GM10248 (cell line): ENCODE data around the gene LMAN2L.

Experiments used
- CTCF ChIA-PET: fragments of 300-600 bp; sonication (Branson Sonifier 250); formaldehyde crosslinking; extraction: SDS; loops from one replicate; lab custom pipeline; 2021; ENCODE audit warnings: antibody characterized with exemption; lab: Yijun Ruan, JAX
- POLR2A ChIA-PET: fragments of 350-650 bp; sonication (Branson Sonifier 250); formaldehyde crosslinking; extraction: SDS; loops from one replicate; lab custom pipeline; 2020; ENCODE audit warnings: antibody characterized with exemption; lab: Yijun Ruan, JAX
- DNase-seq: peaks from one replicate; pipeline ENCODE4 v3.0.0; 2012; ENCODE audit errors: extremely low spot score
- TF ChIP-seq, protein P1 (sequence below): IDR thresholded peaks from 2 replicates; pipeline ENCODE4 v1.5.1; 2012; ENCODE audit warnings: mild to moderate bottlenecking, low read depth; ENCODE audit errors: extremely low read depth, missing control alignments, control extremely low read depth

LMAN2L gene

GRCh38 chr2:96702098-96702785 lies 37.6 kb downstream of the LMAN2L start:
- ChIA-PET CTCF (interaction anchor here (1.1 to 2.0 kb wide), 2 partner anchors 8 to 61 kb away, joined by 4 to 8 read pairs; no protein-coding TSS in a partner anchor), POLR2A (no interaction called here)
- no peak for DNase-seq
- TF ChIP-seq, protein P1, sequence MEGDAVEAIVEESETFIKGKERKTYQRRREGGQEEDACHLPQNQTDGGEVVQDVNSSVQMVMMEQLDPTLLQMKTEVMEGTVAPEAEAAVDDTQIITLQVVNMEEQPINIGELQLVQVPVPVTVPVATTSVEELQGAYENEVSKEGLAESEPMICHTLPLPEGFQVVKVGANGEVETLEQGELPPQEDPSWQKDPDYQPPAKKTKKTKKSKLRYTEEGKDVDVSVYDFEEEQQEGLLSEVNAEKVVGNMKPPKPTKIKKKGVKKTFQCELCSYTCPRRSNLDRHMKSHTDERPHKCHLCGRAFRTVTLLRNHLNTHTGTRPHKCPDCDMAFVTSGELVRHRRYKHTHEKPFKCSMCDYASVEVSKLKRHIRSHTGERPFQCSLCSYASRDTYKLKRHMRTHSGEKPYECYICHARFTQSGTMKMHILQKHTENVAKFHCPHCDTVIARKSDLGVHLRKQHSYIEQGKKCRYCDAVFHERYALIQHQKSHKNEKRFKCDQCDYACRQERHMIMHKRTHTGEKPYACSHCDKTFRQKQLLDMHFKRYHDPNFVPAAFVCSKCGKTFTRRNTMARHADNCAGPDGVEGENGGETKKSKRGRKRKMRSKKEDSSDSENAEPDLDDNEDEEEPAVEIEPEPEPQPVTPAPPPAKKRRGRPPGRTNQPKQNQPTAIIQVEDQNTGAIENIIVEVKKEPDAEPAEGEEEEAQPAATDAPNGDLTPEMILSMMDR, result no peak

DNA sequence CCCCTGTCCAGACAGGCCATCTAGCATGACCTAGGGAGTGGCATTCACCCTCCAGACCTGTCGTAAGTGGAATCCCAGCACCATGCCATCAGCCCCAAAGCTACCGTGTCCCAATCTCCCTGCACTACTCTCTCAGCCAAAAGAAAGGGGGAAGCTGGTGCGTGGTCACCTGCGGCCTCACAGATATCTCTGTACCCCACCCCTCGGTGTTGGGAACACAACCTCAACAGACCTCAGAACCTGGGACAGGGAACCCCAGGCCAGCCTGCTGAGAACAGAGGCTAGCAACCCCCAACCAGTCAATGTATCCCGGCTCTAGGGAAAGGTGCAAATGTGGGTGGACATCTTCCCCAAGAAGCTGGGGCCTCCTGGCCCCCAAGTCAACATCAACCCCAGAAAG lies 38.2 kb downstream of the LMAN2L start:
- CTCF ChIA-PET, result interaction anchor here (1.1 to 2.0 kb wide), 2 partner anchors 9 to 61 kb away, joined by 4 to 8 read pairs; no protein-coding TSS in a partner anchor
- DNase-seq, result no peak
- POLR2A ChIA-PET, result no interaction called here
- TF ChIP-seq, protein P1, result no peak

DNA sequence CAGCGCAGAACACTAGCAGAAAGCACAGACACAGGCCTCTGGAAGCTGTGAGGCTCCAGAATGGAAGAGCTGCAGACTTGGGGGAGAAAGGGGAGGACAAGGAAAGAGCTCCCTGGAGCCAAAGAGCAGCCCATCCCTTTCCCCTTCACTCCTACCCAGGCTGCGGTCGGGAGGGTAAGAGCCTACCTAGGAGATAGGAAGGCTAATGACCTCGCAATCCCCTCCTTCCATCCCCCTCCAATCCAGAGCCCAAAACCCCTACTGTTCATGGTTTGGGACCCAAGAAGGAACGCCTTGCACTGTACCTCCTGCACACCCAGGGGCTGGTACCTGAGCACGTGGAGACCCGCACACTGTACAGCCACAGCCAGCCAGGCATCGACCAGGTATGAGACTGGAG lies 39.8 kb downstream of the LMAN2L start:
- ChIA-PET CTCF (interaction anchor here (0.9 to 2.1 kb wide), 4 partner anchors 9 to 64 kb away, joined by 3 to 6 read pairs (median 4); no protein-coding TSS in a partner anchor), POLR2A (no interaction called here)
- TF ChIP-seq, protein P1, result no peak
- no peak for DNase-seq

GRCh38 chr2:96699621-96700020 lies 40.2 kb downstream of the LMAN2L start:
- TF ChIP-seq, protein P1, result no peak
- DNase-seq, result no peak
- ChIA-PET POLR2A (no interaction called here), CTCF (interaction anchor here (0.9 to 2.1 kb wide), 4 partner anchors 9 to 64 kb away, joined by 3 to 6 read pairs (median 4); no protein-coding TSS in a partner anchor)

DNA sequence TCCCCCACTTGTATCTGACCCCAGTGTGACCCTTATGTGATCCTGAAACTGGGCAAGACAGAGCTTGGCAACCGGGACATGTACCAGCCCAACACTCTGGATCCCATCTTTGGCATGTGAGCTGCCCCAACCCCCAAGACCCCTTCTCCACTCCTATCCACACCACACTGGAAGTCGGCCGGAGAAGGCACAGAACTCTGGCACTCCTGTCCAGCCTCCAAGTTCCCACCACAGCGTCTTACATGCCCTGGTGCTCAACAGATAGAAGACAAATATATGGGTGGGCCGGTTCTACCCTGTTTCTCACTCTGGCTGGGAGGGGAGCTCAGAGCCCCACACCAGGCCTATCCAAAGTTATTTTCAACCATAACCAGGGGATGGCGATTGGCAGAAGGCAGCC lies 40.8 kb downstream of the LMAN2L start:
- no peak for DNase-seq
- CTCF ChIA-PET, result interaction anchor here (0.9 to 2.1 kb wide), 4 partner anchors 10 to 65 kb away, joined by 3 to 6 read pairs (median 4); no protein-coding TSS in a partner anchor
- POLR2A ChIA-PET, result no interaction called here
- TF ChIP-seq, protein P1, result no peak

GRCh38 chr2:96698221-96698861 lies 41.5 kb downstream of the LMAN2L start:
- CTCF ChIA-PET, result interaction anchor here (2.1 kb wide), 1 partner anchor 11 kb away, joined by 6 read pairs; no protein-coding TSS in a partner anchor
- POLR2A ChIA-PET, result no interaction called here
- no peak for DNase-seq
- TF ChIP-seq, protein P1, result no peak
